HEK293T (cell line): ENCODE results near the gene MICU1.

ENCODE experiments used
- ARNT ChIP-seq: fragments of 450-650 bp; IDR thresholded peaks from 2 replicates; pipeline ENCODE4 v1.6.1; 2017; ENCODE audit warnings: mild to moderate bottlenecking
- BHLHE40 ChIP-seq: fragments of 450-650 bp; IDR thresholded peaks from 2 replicates; pipeline ENCODE4 v1.6.1; 2016; ENCODE audit warnings: mild to moderate bottlenecking, moderate library complexity, borderline replicate concordance
- ELF4 ChIP-seq: fragments of 450-650 bp; IDR thresholded peaks from 2 replicates; pipeline ENCODE4 v1.6.1; 2017; ENCODE audit warnings: antibody characterized with exemption
- FOXM1 ChIP-seq: fragments of 450-650 bp; IDR thresholded peaks from 2 replicates; pipeline ENCODE4 v1.6.1; 2017; ENCODE audit warnings: mild to moderate bottlenecking, borderline replicate concordance
- L3MBTL2 ChIP-seq: fragments of 450-650 bp; conservative IDR thresholded peaks from 2 replicates; pipeline ENCODE4 v1.6.1; 2016; ENCODE audit warnings: mild to moderate bottlenecking
- SP1 ChIP-seq: fragments of 450-650 bp; IDR thresholded peaks from 2 replicates; pipeline ENCODE4 v1.6.1; 2017
- TF ChIP-seq, protein P1 (sequence below): fragments of 450-650 bp; IDR thresholded peaks from 2 replicates; pipeline ENCODE4 v1.6.1; 2016

DNA sequence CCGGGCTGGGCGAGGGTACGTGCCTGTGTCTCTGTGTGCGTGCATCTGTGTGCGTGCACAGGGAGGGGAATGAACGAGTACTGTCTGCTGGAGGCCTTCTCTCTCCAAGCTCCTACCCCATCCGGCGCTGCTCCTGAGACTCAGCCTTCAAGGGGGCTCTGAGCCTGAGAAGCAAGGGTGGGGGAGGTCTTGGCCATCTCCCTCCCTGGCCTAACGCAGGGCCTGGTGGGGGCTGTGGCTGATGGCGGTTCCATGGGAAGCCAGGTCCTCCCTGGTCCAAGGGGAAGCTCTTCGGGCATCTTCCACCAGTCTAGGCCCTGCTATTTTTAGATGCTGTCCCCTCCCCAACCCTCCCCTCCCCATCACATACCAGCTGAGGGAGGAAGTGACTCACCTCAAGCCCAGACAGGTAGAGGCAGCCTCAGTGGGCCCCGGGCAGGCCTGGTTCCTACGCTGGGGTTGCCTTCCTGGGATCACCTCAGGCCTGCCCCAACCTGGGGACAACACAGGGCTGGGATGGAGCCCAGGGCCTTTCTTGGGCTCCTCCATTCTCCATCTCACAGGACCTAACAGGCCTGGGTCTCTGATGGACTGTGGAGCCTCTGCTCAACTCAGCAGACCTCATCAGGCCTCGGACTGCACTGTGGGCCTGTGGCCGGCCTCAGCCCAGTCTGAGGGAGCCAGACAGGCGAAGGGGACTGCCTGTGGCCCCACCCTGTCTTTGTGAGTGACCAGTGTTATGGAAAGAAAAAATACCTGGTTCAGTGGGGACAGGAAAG is 303.4 kb downstream of the MICU1 start:
- TF ChIP-seq FOXM1 (no peak), ELF4 (no peak), L3MBTL2 (no peak), ARNT (no peak), SP1 (no peak), BHLHE40 (no peak)
- TF ChIP-seq, protein P1, sequence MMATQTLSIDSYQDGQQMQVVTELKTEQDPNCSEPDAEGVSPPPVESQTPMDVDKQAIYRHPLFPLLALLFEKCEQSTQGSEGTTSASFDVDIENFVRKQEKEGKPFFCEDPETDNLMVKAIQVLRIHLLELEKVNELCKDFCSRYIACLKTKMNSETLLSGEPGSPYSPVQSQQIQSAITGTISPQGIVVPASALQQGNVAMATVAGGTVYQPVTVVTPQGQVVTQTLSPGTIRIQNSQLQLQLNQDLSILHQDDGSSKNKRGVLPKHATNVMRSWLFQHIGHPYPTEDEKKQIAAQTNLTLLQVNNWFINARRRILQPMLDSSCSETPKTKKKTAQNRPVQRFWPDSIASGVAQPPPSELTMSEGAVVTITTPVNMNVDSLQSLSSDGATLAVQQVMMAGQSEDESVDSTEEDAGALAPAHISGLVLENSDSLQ, result no peak
